MCF 10A (cell line): ENCODE measurements around the gene SMIM38. TPM values are rescaled to one million over a fixed set of nuclear protein-coding genes. Genes with fewer than 3 reads are reported as not detected.

ENCODE experiments used
- BruUV-seq: library from RNA; stranded (reverse); fragments of 400-500 nt; replicated peaks from 2 replicates; lab custom pipeline; 2021; lab: Mats Ljungman, UMichigan
- CTCF ChIA-PET: fragments of 300-600 bp; sonication (Branson Sonifier 250); formaldehyde crosslinking; extraction: SDS; loops from one replicate; lab custom pipeline; 2021; ENCODE audit warnings: antibody characterized with exemption, inconsistent platforms; lab: Yijun Ruan, JAX
- POLR2A ChIA-PET: fragments of 300-600, 350-650 bp; sonication (Branson Sonifier 250); formaldehyde crosslinking; extraction: SDS; loops from one replicate; lab custom pipeline; 2020; ENCODE audit warnings: antibody characterized with exemption, inconsistent platforms; lab: Yijun Ruan, JAX
- DNase-seq: peaks from one replicate; pipeline ENCODE4 v3.0.0-alpha.2; 2018; ENCODE audit not compliant: unreplicated experiment
- H3K27ac Mint-ChIP-seq: one replicate; pipeline ENCODE4 v1.8.0; 2022; ENCODE audit warnings: mild to moderate bottlenecking, low read depth, mixed read lengths; ENCODE audit not compliant: unreplicated experiment
- H3K27me3 Mint-ChIP-seq: one replicate; pipeline ENCODE4 v1.8.0; 2022; ENCODE audit warnings: mixed read lengths; ENCODE audit not compliant: insufficient read depth, unreplicated experiment
- H3K36me3 Mint-ChIP-seq: one replicate; pipeline ENCODE4 v1.8.0; 2022; ENCODE audit warnings: mild to moderate bottlenecking, moderate library complexity, mixed read lengths; ENCODE audit not compliant: insufficient read depth, unreplicated experiment
- H3K4me1 Mint-ChIP-seq: one replicate; pipeline ENCODE4 v1.8.0; 2022; ENCODE audit warnings: mixed read lengths; ENCODE audit not compliant: insufficient read depth, unreplicated experiment
- H3K4me3 Mint-ChIP-seq: one replicate; pipeline ENCODE4 v1.8.0; 2022; ENCODE audit warnings: mild to moderate bottlenecking, moderate library complexity, mixed read lengths; ENCODE audit not compliant: unreplicated experiment
- H3K9me3 Mint-ChIP-seq: one replicate; pipeline ENCODE4 v1.8.0; 2022; ENCODE audit warnings: mixed read lengths; ENCODE audit not compliant: unreplicated experiment
- intact Hi-C: fragments of 100-400 bp; cut with micrococcal nuclease; formaldehyde crosslinking; loops from 2 replicates; pipeline ENCODE4 v1.14.1; 2022
- total RNA-seq: library from RNA; stranded (reverse); gene quantifications from 2 replicates; pipeline ENCODE4 v1.2.3, GENCODE V29; 2022
- TF ChIP-seq, protein P1 (sequence below): fragments of 200-600 bp; IDR thresholded peaks from one replicate; pipeline ENCODE4 v1.8.0; 2022; ENCODE audit warnings: antibody characterized with exemption, mild to moderate bottlenecking; ENCODE audit not compliant: unreplicated experiment

SMIM38 gene
- total RNA-seq, 1 experiment from 2014 or later = not detected

DNA sequence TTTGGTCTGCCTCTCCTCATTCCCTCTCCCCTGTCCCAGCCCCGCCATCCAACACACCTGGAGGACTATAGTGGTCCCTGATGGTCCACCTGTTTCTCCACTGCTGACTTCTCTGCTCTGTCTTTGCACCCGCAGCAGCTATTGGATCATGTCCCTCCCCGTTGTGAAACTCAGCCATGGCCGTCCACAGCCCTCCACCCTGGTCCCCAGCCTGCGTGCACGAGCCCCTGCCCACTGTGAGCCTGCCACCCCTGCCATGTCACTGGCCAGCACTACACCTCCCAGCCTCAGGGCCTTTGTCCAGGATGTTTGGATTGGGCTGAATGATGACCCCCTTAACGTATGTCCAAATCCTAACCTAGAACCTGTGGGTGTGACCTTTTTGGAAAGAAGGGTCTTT is 47.7 kb upstream of the SMIM38 start:
- H3K36me3 Mint-ChIP-seq = no peaks in the 10 kb centered on the region
- ChIA-PET POLR2A (interaction anchor here (0.7 kb wide), 1 partner anchor 245 kb away, joined by 3 read pairs; no protein-coding TSS in a partner anchor), CTCF (interaction anchor here (1.0 kb wide), 2 partner anchors 532 to 536 kb away, joined by 3 to 4 read pairs; no protein-coding TSS in a partner anchor)
- no peak overlapping the region for H3K4me3 Mint-ChIP-seq
- H3K4me1 Mint-ChIP-seq = no peaks in the 10 kb centered on the region
- TF ChIP-seq, protein P1, sequence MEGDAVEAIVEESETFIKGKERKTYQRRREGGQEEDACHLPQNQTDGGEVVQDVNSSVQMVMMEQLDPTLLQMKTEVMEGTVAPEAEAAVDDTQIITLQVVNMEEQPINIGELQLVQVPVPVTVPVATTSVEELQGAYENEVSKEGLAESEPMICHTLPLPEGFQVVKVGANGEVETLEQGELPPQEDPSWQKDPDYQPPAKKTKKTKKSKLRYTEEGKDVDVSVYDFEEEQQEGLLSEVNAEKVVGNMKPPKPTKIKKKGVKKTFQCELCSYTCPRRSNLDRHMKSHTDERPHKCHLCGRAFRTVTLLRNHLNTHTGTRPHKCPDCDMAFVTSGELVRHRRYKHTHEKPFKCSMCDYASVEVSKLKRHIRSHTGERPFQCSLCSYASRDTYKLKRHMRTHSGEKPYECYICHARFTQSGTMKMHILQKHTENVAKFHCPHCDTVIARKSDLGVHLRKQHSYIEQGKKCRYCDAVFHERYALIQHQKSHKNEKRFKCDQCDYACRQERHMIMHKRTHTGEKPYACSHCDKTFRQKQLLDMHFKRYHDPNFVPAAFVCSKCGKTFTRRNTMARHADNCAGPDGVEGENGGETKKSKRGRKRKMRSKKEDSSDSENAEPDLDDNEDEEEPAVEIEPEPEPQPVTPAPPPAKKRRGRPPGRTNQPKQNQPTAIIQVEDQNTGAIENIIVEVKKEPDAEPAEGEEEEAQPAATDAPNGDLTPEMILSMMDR = no peak
- no peak overlapping the region for H3K27ac Mint-ChIP-seq
- BruUV-seq = no TSS peak
- H3K27me3 Mint-ChIP-seq = peaks cover 11% of the 10 kb centered on the region
- peaks cover 11% of the 10 kb centered on the region for H3K9me3 Mint-ChIP-seq
- intact Hi-C loops = no loop called here
- no peak for DNase-seq

GRCh38 chr11:69108559-69108958 is 47.2 kb upstream of the SMIM38 start:
- ChIA-PET POLR2A (interaction anchor here (0.9 kb wide), 1 partner anchor 14 kb away, joined by 4 read pairs; no protein-coding TSS in a partner anchor), CTCF (interaction anchor here (1.0 kb wide), 2 partner anchors 531 to 535 kb away, joined by 3 to 4 read pairs; no protein-coding TSS in a partner anchor)
- Mint-ChIP-seq H3K36me3 (no peaks in the 10 kb centered on the region), H3K27ac (no peak overlapping the region), H3K4me3 (no peak overlapping the region), H3K27me3 (peaks cover 11% of the 10 kb centered on the region), H3K4me1 (no peaks in the 10 kb centered on the region), H3K9me3 (peaks cover 11% of the 10 kb centered on the region)
- BruUV-seq = no TSS peak
- TF ChIP-seq, protein P1 = no peak
- no peak for DNase-seq
- intact Hi-C loops = no loop called here

GRCh38 chr11:69109101-69109500 is 46.6 kb upstream of the SMIM38 start:
- CTCF ChIA-PET = interaction anchor here (0.6 to 1.0 kb wide), 2 partner anchors 9 to 535 kb away, joined by 3 to 4 read pairs; no protein-coding TSS in a partner anchor
- Mint-ChIP-seq H3K4me1 (no peaks in the 10 kb centered on the region), H3K27ac (no peak overlapping the region), H3K4me3 (no peak overlapping the region), H3K36me3 (no peaks in the 10 kb centered on the region), H3K27me3 (peaks cover 11% of the 10 kb centered on the region), H3K9me3 (peaks cover 11% of the 10 kb centered on the region)
- no TSS peak for BruUV-seq
- no peak for DNase-seq
- intact Hi-C loops = no loop called here
- TF ChIP-seq, protein P1 = no peak
- POLR2A ChIA-PET = interaction anchor here (0.9 kb wide), 1 partner anchor 13 kb away, joined by 4 read pairs; no protein-coding TSS in a partner anchor

GRCh38 chr11:69110451-69110850 is 45.3 kb upstream of the SMIM38 start:
- peaks cover 11% of the 10 kb centered on the region for H3K9me3 Mint-ChIP-seq
- POLR2A ChIA-PET = no interaction called here
- CTCF ChIA-PET = interaction anchor here (1.1 kb wide), 1 partner anchor 9 kb away, joined by 11 read pairs; no protein-coding TSS in a partner anchor
- H3K27me3 Mint-ChIP-seq = peaks cover 11% of the 10 kb centered on the region
- no peak overlapping the region for H3K27ac Mint-ChIP-seq
- no peaks in the 10 kb centered on the region for H3K36me3 Mint-ChIP-seq
- TF ChIP-seq, protein P1 = no peak
- no peak overlapping the region for H3K4me3 Mint-ChIP-seq
- intact Hi-C loops = no loop called here
- no peak for DNase-seq
- BruUV-seq = no TSS peak
- no peaks in the 10 kb centered on the region for H3K4me1 Mint-ChIP-seq
